ENCODE data around the gene ROR2. TPM values are rescaled to one million over a fixed set of nuclear protein-coding genes. Genes with fewer than 3 reads are reported as not detected.

Gene ROR2
- total RNA-seq, 4 donors from 2014 or later, result 0.70 to 9.9 (median 4.1) TPM

DNA sequence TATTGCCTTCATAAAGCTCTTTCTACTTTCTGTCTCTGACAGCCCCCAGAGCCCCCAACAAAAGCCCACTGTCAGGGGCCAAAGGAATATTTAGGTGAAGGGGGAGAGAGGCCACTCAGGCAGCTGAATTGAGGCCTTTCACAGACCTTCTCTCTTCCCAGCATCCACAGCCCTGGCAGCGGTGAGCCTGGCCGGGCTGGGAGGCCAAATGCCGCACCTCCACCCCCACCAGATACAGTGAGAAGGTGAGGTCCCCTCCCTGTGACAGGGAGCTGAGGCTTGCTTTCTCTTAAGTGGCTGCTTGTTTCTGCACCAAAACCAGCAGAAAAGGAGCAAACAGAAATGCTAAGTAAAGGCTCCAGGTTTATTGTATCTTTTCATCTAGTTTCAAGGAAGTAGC, 168.1 kb downstream of the ROR2 start:
- Histone ChIP-seq H3K4me3 (no peak overlapping the region), H3K27ac (no peak overlapping the region), H3K9me3 (no peaks in the 10 kb centered on the region), H3K4me1 (peaks cover 0 to 6% (median 0%) of the 10 kb centered on the region in 4 donors), H3K27me3 (no peaks in the 10 kb centered on the region), H3K36me3 (no peaks in the 10 kb centered on the region)
- TF ChIP-seq POLR2A (IDR thresholded peaks at IDR 0.05), result no peak
- TF ChIP-seq CTCF (IDR thresholded peaks at IDR 0.05), result no peak
- DNase-seq, result no peak

DNA sequence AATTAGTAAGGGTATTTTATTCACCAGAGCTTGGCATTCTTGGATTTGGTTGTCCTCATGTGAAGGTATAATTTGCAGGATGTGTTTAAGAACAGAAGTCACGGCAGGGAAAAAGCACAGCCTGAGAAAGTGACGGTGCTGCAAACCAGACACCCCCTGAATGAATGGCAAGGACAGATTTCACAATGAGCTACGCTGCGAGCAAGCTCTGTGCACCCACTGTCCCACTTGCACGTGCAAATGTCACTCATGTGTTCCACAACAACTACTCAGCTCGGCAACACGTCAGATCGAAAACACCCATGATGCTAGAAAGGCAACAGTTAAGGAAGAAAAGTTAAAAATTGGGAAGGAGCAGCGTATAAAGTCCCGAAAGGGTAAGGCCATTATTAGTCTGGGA, 168.9 kb downstream of the ROR2 start:
- H3K36me3 ChIP-seq, result no peaks in the 10 kb centered on the region
- no peaks in the 10 kb centered on the region for H3K27me3 ChIP-seq
- no peaks in the 10 kb centered on the region for H3K9me3 ChIP-seq
- DNase-seq, result no peak
- peaks cover 0 to 6% (median 0%) of the 10 kb centered on the region in 4 donors for H3K4me1 ChIP-seq
- H3K27ac ChIP-seq, result no peak overlapping the region
- H3K4me3 ChIP-seq, result no peak overlapping the region
- no peak for TF ChIP-seq CTCF (IDR thresholded peaks at IDR 0.05)
- TF ChIP-seq POLR2A (IDR thresholded peaks at IDR 0.05), result no peak

GRCh38 chr9:91778031-91778430, 172.0 kb downstream of the ROR2 start:
- Histone ChIP-seq H3K9me3 (no peaks in the 10 kb centered on the region), H3K27ac (no peak overlapping the region), H3K4me1 (no peaks in the 10 kb centered on the region), H3K4me3 (no peak overlapping the region), H3K36me3 (no peaks in the 10 kb centered on the region), H3K27me3 (no peaks in the 10 kb centered on the region)
- DNase-seq, result no peak
- TF ChIP-seq CTCF (IDR thresholded peaks at IDR 0.05), result no peak
- no peak for TF ChIP-seq POLR2A (IDR thresholded peaks at IDR 0.05)

- Histone ChIP-seq H3K36me3 (no peaks in the 10 kb centered on the region), H3K27ac (no peak overlapping the region), H3K4me1 (no peaks in the 10 kb centered on the region), H3K27me3 (no peaks in the 10 kb centered on the region), H3K9me3 (no peaks in the 10 kb centered on the region), H3K4me3 (no peak overlapping the region)
- DNase-seq, result no peak
- TF ChIP-seq CTCF (IDR thresholded peaks at IDR 0.05) (no peak), POLR2A (IDR thresholded peaks at IDR 0.05) (no peak)
These were observed 172.7 kb downstream of the ROR2 start for GRCh38 chr9:91777292-91777830.

GRCh38 chr9:91776409-91777291, 173.4 kb downstream of the ROR2 start:
- no peak overlapping the region for H3K4me3 ChIP-seq
- H3K4me1 ChIP-seq, result peaks cover 0 to 2% (median 0%) of the 10 kb centered on the region in 4 donors
- no peak for TF ChIP-seq POLR2A (IDR thresholded peaks at IDR 0.05)
- no peak for TF ChIP-seq CTCF (IDR thresholded peaks at IDR 0.05)
- no peaks in the 10 kb centered on the region for H3K27me3 ChIP-seq
- H3K9me3 ChIP-seq, result no peaks in the 10 kb centered on the region
- no peak overlapping the region for H3K27ac ChIP-seq
- no peaks in the 10 kb centered on the region for H3K36me3 ChIP-seq
- no peak for DNase-seq

Data from Peyer's patch (tissue), 4 donors.